Measurements from ENCODE around the gene MAP7D2.

DNA sequence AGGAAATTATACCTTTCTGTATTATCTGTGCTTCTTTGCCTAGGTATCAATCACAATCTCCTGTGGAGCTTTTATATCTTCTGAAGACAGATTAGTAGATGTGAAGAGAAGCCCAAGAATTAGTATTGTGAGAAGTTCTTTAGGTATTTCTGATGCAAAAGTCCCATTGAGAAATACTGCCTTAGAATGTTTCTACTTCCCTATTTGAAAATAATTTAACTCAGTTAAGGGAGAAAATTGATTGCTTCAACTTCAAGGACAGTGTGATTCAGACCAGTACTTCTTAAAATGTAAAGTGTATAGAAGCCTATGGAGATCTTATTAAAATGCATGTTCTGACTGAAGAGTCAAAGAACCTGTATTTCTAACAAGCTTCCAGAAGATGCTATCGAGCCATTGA, 16.0 kb upstream of the MAP7D2 start:
- TF ChIP-seq ELF4 (IDR thresholded peaks at IDR 0.05), result no peak
- TF ChIP-seq FOXA1 (IDR thresholded peaks at IDR 0.05), result no peak
- TF ChIP-seq NFRKB (IDR thresholded peaks at IDR 0.05), result no peak
- TF ChIP-seq BHLHE40 (IDR thresholded peaks at IDR 0.05; ENCODE audit: borderline replicate concordance), result no peak
- TF ChIP-seq PKNOX1 (IDR thresholded peaks at IDR 0.05), result no peak
- TF ChIP-seq SP1 (IDR thresholded peaks at IDR 0.05), result no peak
- no peak for TF ChIP-seq FOXK2 (IDR thresholded peaks at IDR 0.05)

Data from HEK293T (cell line).